Measurements from ENCODE around the gene FDXR. TPM values are rescaled to one million over a fixed set of nuclear protein-coding genes. Genes with fewer than 3 reads are reported as not detected.

Gene FDXR
- polyA plus RNA-seq, 1 donor from 2014 or later: 14.4 TPM

DNA sequence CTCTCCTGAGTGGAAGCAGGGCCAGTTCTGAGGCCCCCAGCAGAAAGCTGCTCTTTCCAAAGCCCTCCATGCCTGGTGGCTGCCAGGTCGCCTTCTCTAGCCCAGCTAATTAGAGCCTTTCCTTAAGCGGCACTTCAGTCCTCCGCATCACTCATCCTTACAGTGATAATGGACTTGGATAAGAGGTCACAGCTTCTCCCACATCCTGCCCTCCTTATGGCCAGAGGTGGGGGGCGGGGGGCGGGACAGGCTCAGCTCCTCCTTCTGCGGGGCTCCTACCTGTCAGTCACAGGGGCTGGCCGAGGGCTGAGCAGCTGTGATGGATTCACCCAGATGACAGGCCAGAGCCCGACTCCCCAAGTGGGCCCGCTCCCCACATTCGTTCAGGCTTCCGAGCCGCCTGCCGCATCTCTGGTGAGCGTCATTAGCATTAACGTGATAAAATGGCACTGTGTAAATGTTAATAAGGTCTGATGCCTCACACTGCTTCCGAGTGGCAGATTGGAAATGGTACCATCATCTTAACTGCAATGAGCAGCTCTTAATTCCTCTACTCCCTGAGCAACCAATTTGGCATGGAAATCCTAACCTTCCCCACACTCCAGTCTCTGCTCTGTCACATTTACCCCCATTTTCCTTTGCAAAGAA is 54.4 kb downstream of the FDXR start:
- TF ChIP-seq POLR2AphosphoS5 (IDR thresholded peaks at IDR 0.05): no peak
- no peak for TF ChIP-seq TAF1 (IDR thresholded peaks at IDR 0.05; ENCODE audit: low read depth)
- TF ChIP-seq, protein P1, sequence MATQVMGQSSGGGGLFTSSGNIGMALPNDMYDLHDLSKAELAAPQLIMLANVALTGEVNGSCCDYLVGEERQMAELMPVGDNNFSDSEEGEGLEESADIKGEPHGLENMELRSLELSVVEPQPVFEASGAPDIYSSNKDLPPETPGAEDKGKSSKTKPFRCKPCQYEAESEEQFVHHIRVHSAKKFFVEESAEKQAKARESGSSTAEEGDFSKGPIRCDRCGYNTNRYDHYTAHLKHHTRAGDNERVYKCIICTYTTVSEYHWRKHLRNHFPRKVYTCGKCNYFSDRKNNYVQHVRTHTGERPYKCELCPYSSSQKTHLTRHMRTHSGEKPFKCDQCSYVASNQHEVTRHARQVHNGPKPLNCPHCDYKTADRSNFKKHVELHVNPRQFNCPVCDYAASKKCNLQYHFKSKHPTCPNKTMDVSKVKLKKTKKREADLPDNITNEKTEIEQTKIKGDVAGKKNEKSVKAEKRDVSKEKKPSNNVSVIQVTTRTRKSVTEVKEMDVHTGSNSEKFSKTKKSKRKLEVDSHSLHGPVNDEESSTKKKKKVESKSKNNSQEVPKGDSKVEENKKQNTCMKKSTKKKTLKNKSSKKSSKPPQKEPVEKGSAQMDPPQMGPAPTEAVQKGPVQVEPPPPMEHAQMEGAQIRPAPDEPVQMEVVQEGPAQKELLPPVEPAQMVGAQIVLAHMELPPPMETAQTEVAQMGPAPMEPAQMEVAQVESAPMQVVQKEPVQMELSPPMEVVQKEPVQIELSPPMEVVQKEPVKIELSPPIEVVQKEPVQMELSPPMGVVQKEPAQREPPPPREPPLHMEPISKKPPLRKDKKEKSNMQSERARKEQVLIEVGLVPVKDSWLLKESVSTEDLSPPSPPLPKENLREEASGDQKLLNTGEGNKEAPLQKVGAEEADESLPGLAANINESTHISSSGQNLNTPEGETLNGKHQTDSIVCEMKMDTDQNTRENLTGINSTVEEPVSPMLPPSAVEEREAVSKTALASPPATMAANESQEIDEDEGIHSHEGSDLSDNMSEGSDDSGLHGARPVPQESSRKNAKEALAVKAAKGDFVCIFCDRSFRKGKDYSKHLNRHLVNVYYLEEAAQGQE (IDR thresholded peaks at IDR 0.05; ENCODE audit: borderline replicate concordance): no peak
- TF ChIP-seq SMC3 (conservative IDR thresholded peaks at IDR 0.05; ENCODE audit: poor library complexity): no peak
- TF ChIP-seq, protein P2, sequence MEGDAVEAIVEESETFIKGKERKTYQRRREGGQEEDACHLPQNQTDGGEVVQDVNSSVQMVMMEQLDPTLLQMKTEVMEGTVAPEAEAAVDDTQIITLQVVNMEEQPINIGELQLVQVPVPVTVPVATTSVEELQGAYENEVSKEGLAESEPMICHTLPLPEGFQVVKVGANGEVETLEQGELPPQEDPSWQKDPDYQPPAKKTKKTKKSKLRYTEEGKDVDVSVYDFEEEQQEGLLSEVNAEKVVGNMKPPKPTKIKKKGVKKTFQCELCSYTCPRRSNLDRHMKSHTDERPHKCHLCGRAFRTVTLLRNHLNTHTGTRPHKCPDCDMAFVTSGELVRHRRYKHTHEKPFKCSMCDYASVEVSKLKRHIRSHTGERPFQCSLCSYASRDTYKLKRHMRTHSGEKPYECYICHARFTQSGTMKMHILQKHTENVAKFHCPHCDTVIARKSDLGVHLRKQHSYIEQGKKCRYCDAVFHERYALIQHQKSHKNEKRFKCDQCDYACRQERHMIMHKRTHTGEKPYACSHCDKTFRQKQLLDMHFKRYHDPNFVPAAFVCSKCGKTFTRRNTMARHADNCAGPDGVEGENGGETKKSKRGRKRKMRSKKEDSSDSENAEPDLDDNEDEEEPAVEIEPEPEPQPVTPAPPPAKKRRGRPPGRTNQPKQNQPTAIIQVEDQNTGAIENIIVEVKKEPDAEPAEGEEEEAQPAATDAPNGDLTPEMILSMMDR (IDR thresholded peaks at IDR 0.05; ENCODE audit: poor library complexity, severe bottlenecking): no peak
- TF ChIP-seq EZH2 (IDR thresholded peaks at IDR 0.05; ENCODE audit: borderline replicate concordance, insufficient read depth, low read length, poor library complexity, severe bottlenecking): no peak
- TF ChIP-seq EP300 (conservative IDR thresholded peaks at IDR 0.05; ENCODE audit: poor library complexity, severe bottlenecking): no peak
- TF ChIP-seq MXI1 (conservative IDR thresholded peaks at IDR 0.05; ENCODE audit: poor library complexity, severe bottlenecking): no peak
- TF ChIP-seq RAD21 (conservative IDR thresholded peaks at IDR 0.05): no peak
- no peak overlapping the region for H3K27ac ChIP-seq (ENCODE audit: low read length)
- H3K27me3 ChIP-seq (ENCODE audit: insufficient read depth, low read depth, low read length): no peaks in the 10 kb centered on the region
- H3K4me2 ChIP-seq (ENCODE audit: low read length): no peak overlapping the region
- no peaks in the 10 kb centered on the region for H3K79me2 ChIP-seq (replicated peaks; ENCODE audit: insufficient read depth, low read length)
- H4K20me1 ChIP-seq (ENCODE audit: insufficient read depth): no peaks in the 10 kb centered on the region
- H3K9ac ChIP-seq (ENCODE audit: low read length): no peak overlapping the region
- no peaks in the 10 kb centered on the region for H3K9me2 ChIP-seq (ENCODE audit: insufficient read depth, low read length)
- no peak overlapping the region for H3K4me3 ChIP-seq (ENCODE audit: low read length)
- no peaks in the 10 kb centered on the region for H3F3A ChIP-seq (ENCODE audit: insufficient read depth, low read length, poor library complexity, severe bottlenecking)
- no peaks in the 10 kb centered on the region for H3K36me3 ChIP-seq (ENCODE audit: insufficient read depth, low read length)
- H3K9me3 ChIP-seq (ENCODE audit: low read length): no peaks in the 10 kb centered on the region
- no peak overlapping the region for H2AFZ ChIP-seq (ENCODE audit: low read depth, low read length)

DNA sequence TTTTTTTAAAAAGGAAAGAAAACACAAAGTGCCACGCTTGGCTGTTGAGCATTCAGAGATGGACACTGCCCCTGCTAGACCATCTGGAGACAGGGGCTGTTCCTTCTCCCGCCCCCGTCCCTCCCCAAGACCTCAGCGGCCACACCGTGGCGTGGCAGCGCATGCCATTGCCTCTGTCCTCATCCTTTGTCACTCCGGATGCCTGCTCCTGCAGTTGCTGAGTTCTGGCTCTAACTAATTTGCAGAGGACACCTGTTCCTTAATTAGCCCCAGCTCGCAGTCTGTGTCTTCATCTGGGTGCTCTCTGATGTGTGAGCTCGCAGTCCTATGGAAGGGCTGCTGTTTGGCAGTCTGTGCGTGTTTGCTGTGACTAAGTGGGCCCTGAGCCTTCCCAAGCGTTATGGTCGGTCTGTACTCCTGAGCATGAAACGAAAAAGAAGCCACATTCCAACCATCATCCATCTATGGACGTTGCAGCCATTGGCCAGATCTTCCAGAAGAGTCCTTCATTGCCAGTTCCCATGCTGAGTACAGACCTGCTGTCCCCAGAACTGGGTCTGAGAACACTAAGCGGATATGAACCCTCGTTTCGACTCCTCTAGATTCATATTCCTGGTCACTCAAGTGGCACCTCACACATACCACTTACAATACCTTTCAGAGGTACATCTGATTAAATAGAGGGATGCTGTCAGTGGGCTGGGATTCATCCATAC is 55.7 kb downstream of the FDXR start:
- Histone ChIP-seq H2AFZ (ENCODE audit: low read depth, low read length) (no peak overlapping the region), H3K9me2 (ENCODE audit: insufficient read depth, low read length) (no peaks in the 10 kb centered on the region), H3K9ac (ENCODE audit: low read length) (no peak overlapping the region), H3K4me2 (ENCODE audit: low read length) (no peak overlapping the region), H4K20me1 (ENCODE audit: insufficient read depth) (no peaks in the 10 kb centered on the region), H3K9me3 (ENCODE audit: low read length) (no peaks in the 10 kb centered on the region), H3K27ac (ENCODE audit: low read length) (no peak overlapping the region), H3F3A (ENCODE audit: insufficient read depth, low read length, poor library complexity, severe bottlenecking) (no peaks in the 10 kb centered on the region), H3K27me3 (ENCODE audit: insufficient read depth, low read depth, low read length) (no peaks in the 10 kb centered on the region), H3K4me3 (ENCODE audit: low read length) (no peak overlapping the region), H3K36me3 (ENCODE audit: insufficient read depth, low read length) (no peaks in the 10 kb centered on the region), H3K79me2 (replicated peaks; ENCODE audit: insufficient read depth, low read length) (no peaks in the 10 kb centered on the region)
- no peak for TF ChIP-seq SMC3 (conservative IDR thresholded peaks at IDR 0.05; ENCODE audit: poor library complexity)
- no peak for TF ChIP-seq TAF1 (IDR thresholded peaks at IDR 0.05; ENCODE audit: low read depth)
- TF ChIP-seq MXI1 (conservative IDR thresholded peaks at IDR 0.05; ENCODE audit: poor library complexity, severe bottlenecking): no peak
- TF ChIP-seq, protein P2 (IDR thresholded peaks at IDR 0.05; ENCODE audit: poor library complexity, severe bottlenecking): no peak
- TF ChIP-seq RAD21 (conservative IDR thresholded peaks at IDR 0.05): no peak
- TF ChIP-seq EP300 (conservative IDR thresholded peaks at IDR 0.05; ENCODE audit: poor library complexity, severe bottlenecking): no peak
- no peak for TF ChIP-seq POLR2AphosphoS5 (IDR thresholded peaks at IDR 0.05)
- TF ChIP-seq, protein P1 (IDR thresholded peaks at IDR 0.05; ENCODE audit: borderline replicate concordance): no peak
- no peak for TF ChIP-seq EZH2 (IDR thresholded peaks at IDR 0.05; ENCODE audit: borderline replicate concordance, insufficient read depth, low read length, poor library complexity, severe bottlenecking)

All from neural cell (in vitro differentiated cells).